GM18861 (cell line): ENCODE results near the gene TRABD2B.

Source experiments
- ATAC-seq: cut with Tn5 transposase; IDR thresholded peaks from one replicate; pipeline ENCODE4 v1.9.1; 2021; ENCODE audit not compliant: unreplicated experiment

Gene TRABD2B

GRCh38 chr1:47810964-47811682 is 186.1 kb downstream of the TRABD2B start:
- no peak for ATAC-seq

- no peak for ATAC-seq
Observed at GRCh38 chr1:47809301-47810084, 187.7 kb downstream of the TRABD2B start.

GRCh38 chr1:47808612-47809011 is 188.6 kb downstream of the TRABD2B start:
- no peak for ATAC-seq

- no peak for ATAC-seq
Observed at GRCh38 chr1:47805921-47806361, 191.2 kb downstream of the TRABD2B start.

- no peak for ATAC-seq
Observed at GRCh38 chr1:47805018-47805417, 192.2 kb downstream of the TRABD2B start.

GRCh38 chr1:47803815-47804501 is 193.2 kb downstream of the TRABD2B start:
- ATAC-seq, result no peak

- no peak for ATAC-seq
Observed at GRCh38 chr1:47797575-47797974, 199.6 kb downstream of the TRABD2B start.

- no peak for ATAC-seq
Observed at GRCh38 chr1:47796626-47797025, 200.6 kb downstream of the TRABD2B start.

- ATAC-seq, result no peak
Observed at GRCh38 chr1:47795102-47795501, 202.1 kb downstream of the TRABD2B start.

GRCh38 chr1:47794530-47794929 is 202.7 kb downstream of the TRABD2B start:
- ATAC-seq, result no peak

- no peak for ATAC-seq
Observed at GRCh38 chr1:47794081-47794480, 203.1 kb downstream of the TRABD2B start.

GRCh38 chr1:47793563-47793962 is 203.6 kb downstream of the TRABD2B start:
- no peak for ATAC-seq

- no peak for ATAC-seq
Observed at GRCh38 chr1:47792779-47793178, 204.4 kb downstream of the TRABD2B start.

GRCh38 chr1:47791879-47792608 is 205.1 kb downstream of the TRABD2B start:
- ATAC-seq, result no peak

- ATAC-seq, result no peak
Observed at GRCh38 chr1:47788761-47789160, 208.4 kb downstream of the TRABD2B start.

GRCh38 chr1:47787560-47787959 is 209.6 kb downstream of the TRABD2B start:
- ATAC-seq, result no peak

GRCh38 chr1:47786316-47786715 is 210.9 kb downstream of the TRABD2B start:
- no peak for ATAC-seq

- no peak for ATAC-seq
Observed at GRCh38 chr1:47785561-47786271, 211.5 kb downstream of the TRABD2B start.

GRCh38 chr1:47785118-47785517 is 212.1 kb downstream of the TRABD2B start:
- no peak for ATAC-seq

GRCh38 chr1:47784497-47784822 is 212.7 kb downstream of the TRABD2B start:
- no peak for ATAC-seq
